ENCODE results near the gene ACAA2. TPM values are rescaled to one million over a fixed set of nuclear protein-coding genes. Genes with fewer than 3 reads are reported as not detected.
A peak's percentile ranks its signal among the peaks of the same experiment; 100 is the strongest.

Gene ACAA2
- total RNA-seq, 1 experiment from 2014 or later: 18.2 TPM

DNA sequence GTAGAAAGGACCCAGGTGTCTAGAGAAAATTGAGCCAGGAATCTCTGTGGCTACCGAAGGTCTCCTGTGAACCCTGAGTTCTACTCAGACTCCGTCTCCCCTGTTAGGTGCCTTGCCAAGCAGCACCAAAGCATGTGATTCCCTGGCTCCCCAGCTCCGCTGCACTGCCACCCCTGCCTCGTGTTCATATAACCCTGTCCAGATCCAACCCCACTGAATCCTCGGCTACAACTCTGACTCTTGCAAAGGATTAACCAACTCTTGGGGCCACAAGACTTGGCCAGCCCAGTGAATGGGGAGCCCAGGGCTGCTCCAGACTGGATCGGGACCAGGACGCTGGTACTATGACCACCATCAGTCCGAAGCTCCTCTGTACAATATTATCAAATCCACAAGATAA lies 37.3 kb upstream of the ACAA2 start (continued):
- TF ChIP-seq, protein P1, sequence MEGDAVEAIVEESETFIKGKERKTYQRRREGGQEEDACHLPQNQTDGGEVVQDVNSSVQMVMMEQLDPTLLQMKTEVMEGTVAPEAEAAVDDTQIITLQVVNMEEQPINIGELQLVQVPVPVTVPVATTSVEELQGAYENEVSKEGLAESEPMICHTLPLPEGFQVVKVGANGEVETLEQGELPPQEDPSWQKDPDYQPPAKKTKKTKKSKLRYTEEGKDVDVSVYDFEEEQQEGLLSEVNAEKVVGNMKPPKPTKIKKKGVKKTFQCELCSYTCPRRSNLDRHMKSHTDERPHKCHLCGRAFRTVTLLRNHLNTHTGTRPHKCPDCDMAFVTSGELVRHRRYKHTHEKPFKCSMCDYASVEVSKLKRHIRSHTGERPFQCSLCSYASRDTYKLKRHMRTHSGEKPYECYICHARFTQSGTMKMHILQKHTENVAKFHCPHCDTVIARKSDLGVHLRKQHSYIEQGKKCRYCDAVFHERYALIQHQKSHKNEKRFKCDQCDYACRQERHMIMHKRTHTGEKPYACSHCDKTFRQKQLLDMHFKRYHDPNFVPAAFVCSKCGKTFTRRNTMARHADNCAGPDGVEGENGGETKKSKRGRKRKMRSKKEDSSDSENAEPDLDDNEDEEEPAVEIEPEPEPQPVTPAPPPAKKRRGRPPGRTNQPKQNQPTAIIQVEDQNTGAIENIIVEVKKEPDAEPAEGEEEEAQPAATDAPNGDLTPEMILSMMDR (IDR thresholded peaks at IDR 0.05 in 2 of 3, conservative IDR thresholded peaks at IDR 0.05 in 1 of 3; ENCODE audit: borderline replicate concordance in 1 of 3, insufficient read depth in 1 of 3, low read depth in 2 of 3, low read length in 2 of 3): no peak
- TF ChIP-seq ZFX (IDR thresholded peaks at IDR 0.05) (no peak), CEBPB (IDR thresholded peaks at IDR 0.05; ENCODE audit: low read depth) (no peak)

GRCh38 chr18:49849331-49850217 lies 36.2 kb upstream of the ACAA2 start:
- H3K9me3 ChIP-seq (ENCODE audit: control insufficient read depth in 1 of 2, insufficient read depth in 1 of 2, low read depth in 1 of 2, low read length in 2 of 2): no peaks in the 10 kb centered on the region
- DNase-seq (ENCODE audit: low read depth, low spot score) (peak; percentile 96), ATAC-seq (peak; percentile 96)
- no peaks in the 10 kb centered on the region for H4K20me1 ChIP-seq (ENCODE audit: insufficient read depth)
- intact Hi-C loops (cut with micrococcal nuclease): loop anchor here (10.0 kb wide), 1 partner anchor 195 kb away; no protein-coding TSS in a partner anchor
- peak overlapping the region; percentile 83 for H3K4me2 ChIP-seq (ENCODE audit: low read length)
- no peaks in the 10 kb centered on the region for H3K79me2 ChIP-seq (ENCODE audit: insufficient read depth, low read length)
- no peaks in the 10 kb centered on the region for H3K36me3 ChIP-seq (ENCODE audit: control insufficient read depth in 1 of 2, insufficient read depth in 2 of 2, low read length in 2 of 2)
- H3K27me3 ChIP-seq (ENCODE audit: insufficient read depth, low read length): no peaks in the 10 kb centered on the region
- peak overlapping the region; percentile 71 for H3K27ac ChIP-seq (ENCODE audit: low read depth, low read length)
- ChIA-PET RAD21 (ENCODE audit: low non-redundant PET in 1 of 2, low total read pairs in 2 of 2, uncharacterized antibody in 2 of 2, unreplicated experiment in 2 of 2) (interaction anchor here (1.4 to 1.7 kb wide), 2 partner anchors 9 kb away, joined by 3 to 6 read pairs; no protein-coding TSS in a partner anchor), POLR2A (interaction anchor here (0.5 to 2.2 kb wide), 2 partner anchors 9 to 363 kb away, joined by 3 to 11 read pairs; no protein-coding TSS in a partner anchor), CTCF (interaction anchor here (1.2 to 2.2 kb wide), 2 partner anchors 9 to 339 kb away, joined by 5 to 16 read pairs; no protein-coding TSS in a partner anchor)
- TF ChIP-seq, protein P2, sequence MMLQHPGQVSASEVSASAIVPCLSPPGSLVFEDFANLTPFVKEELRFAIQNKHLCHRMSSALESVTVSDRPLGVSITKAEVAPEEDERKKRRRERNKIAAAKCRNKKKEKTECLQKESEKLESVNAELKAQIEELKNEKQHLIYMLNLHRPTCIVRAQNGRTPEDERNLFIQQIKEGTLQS (IDR thresholded peaks at IDR 0.05): no peak
- peak; percentile 37 for TF ChIP-seq TCF7L2 (IDR thresholded peaks at IDR 0.05; ENCODE audit: borderline replicate concordance, extremely low read depth, insufficient read depth, insufficient read length)
- peak; percentile 77 for TF ChIP-seq POLR2AphosphoS5 (IDR thresholded peaks at IDR 0.05; ENCODE audit: low read depth, low read length)
- BruUV-seq (replicated peaks): TSS peak; percentile 85
- H2AFZ ChIP-seq (ENCODE audit: low read depth, low read length, poor library complexity, severe bottlenecking): no peak overlapping the region
- no peaks in the 10 kb centered on the region for H3K9me2 ChIP-seq (ENCODE audit: insufficient read depth)
- peak overlapping the region; percentile 64 for H3K9ac ChIP-seq (ENCODE audit: low read length)
- H3K4me1 ChIP-seq (ENCODE audit: control insufficient read depth in 1 of 2, insufficient read depth in 2 of 2, low read length in 2 of 2): peaks cover 21 to 43% of the 10 kb centered on the region in 2 experiments
- peak overlapping the region; percentile 37 to 53 for H3K4me3 ChIP-seq (replicated peaks in 1 of 2; ENCODE audit: low read depth in 1 of 2, low read length in 2 of 2)
